ENCODE results near the gene WNT10A.

- TF ChIP-seq CTCF (IDR thresholded peaks at IDR 0.05; ENCODE audit: poor library complexity), result no peak
- TF ChIP-seq EZH2phosphoT487 (IDR thresholded peaks at IDR 0.05; ENCODE audit: low read depth, severe bottlenecking, unreplicated experiment), result no peak
These were observed at the start of gene WNT10A for GRCh38 chr2:218880102-218880858.

All from hepatocyte (in vitro differentiated cells).